HG03066 (cell line): ENCODE data around the gene VGLL4.

Experiments used
- ATAC-seq: cut with Tn5 transposase; IDR thresholded peaks from one replicate; pipeline ENCODE4 v1.9.1; 2021; ENCODE audit warnings: low read depth; ENCODE audit not compliant: unreplicated experiment

VGLL4 gene

DNA sequence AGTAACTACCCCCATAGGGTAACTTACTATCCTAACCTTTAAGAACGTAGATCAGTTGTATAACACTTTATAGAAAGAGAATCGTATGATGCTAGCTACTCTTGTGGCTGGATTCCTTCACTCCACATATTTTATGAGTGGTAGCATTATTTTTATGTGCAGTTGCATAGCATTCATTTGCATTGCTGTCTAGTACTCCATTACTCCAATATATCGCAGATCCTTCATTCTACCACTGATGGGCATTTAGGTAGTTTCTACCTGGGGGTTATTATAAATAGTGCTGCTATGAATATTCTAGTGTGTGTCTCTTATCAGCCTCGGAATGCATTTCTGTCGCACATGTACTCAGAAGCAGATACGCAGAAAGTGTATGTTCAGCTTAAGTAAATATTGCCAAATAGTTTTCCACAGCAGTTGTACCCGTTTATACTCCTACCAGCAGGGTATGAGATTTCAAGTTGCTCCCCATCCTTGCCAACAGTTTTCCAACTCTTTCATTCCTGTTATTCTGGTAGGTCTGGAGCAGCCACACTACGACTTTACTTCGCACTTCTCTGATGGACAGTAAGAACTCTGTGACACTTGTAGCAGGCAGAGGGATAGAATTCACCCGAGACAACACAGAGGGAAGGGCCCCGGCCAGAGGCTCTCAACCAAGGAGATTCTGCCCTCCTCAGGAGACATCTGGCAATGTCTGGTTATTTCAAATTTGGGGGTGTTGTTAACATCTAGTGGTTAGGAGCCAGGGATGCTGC lies 9.8 kb upstream of the VGLL4 start:
- ATAC-seq: no peak

DNA sequence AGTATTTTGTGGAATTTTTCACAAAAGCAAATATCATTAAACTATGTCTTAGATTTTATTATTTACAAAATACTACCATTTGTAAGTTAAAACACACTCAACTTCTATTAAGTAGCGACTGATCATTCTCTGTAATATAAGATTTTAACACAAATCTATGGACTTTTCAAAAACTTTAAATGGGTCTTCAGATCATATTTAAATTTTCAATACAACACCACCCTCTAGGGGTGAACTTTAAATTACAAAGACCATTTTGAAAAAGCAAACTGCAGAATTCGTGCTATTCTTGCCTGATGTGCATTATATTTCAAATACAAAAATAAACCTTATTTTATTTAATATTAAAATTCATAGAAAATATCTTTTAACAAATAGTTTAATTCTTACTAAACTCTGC lies 8.2 kb upstream of the VGLL4 start:
- no peak for ATAC-seq

DNA sequence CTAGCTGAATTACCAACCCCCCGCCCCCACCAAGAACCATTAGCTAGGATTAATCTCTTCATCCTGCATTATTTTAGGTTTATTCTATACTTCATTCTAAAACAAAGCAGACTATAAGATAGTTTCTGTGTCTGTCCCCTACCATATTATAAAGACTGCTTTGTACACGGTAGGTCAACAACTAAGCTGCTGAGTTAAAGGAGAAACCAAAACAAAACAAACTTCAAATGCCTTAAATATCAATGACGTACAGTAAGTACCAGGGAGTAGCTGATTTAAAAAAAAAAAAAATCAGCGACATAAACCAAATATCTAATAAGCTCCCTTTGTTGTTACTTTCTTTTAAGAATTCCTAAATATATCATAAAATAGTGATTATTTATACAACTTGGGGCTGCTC lies 7.8 kb upstream of the VGLL4 start:
- no peak for ATAC-seq

DNA sequence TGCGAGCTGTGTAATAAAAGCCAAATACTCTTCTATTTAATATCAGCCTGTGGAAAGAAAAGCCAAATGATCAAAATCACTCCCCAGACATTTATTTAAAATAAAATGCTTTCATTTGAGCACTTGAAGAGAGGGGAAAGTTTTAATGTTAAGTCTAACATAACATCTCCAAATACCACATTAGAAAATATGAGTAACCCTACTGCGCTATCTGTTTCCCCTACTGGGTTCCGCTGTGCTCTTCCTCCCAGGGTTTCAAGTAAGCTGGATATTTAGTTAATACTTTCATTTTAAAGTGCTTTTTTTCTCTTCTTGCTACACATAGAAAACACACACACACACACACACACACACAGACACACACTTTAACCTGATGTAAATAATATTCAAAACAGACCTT lies 6.7 kb upstream of the VGLL4 start:
- ATAC-seq: no peak

DNA sequence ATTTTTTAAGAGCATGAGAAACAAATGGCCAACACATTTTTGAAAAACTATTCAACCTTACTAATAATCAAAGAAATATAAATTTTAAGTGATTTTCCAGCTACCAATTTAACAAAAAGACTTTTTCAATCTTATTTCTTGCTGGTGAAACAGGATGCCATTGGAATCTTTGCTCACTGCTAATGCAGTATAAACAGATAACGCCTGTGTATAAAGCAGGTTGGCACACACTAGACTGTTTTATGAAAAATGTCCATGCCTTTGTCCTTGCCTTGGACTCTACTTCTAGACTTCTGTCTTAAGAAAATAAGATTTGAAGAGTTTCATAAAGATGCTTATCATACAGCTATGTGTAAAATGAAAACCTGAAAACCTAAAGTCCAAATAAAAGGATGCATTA lies 5.0 kb upstream of the VGLL4 start:
- ATAC-seq: no peak

DNA sequence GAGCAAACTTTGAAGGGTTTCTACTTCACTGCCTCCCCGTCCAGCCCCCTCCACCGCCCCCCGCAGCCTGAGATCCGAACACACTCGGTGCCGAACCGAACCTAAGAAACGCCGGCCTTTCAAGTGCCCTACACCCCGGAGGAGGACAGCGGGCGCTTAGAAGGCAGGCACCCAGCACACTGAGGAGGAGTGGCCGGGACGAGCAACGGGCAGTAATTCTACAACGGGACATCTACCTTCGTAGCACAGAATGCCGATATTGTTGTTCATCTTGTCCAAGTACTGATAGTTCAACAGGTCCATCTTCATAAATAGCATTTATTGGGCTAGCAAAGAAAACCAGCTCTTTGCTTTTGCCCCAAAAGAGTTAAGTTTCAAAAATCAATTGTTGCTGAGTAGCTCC lies 513 bp downstream of the VGLL4 start:
- ATAC-seq: peak; percentile 17

DNA sequence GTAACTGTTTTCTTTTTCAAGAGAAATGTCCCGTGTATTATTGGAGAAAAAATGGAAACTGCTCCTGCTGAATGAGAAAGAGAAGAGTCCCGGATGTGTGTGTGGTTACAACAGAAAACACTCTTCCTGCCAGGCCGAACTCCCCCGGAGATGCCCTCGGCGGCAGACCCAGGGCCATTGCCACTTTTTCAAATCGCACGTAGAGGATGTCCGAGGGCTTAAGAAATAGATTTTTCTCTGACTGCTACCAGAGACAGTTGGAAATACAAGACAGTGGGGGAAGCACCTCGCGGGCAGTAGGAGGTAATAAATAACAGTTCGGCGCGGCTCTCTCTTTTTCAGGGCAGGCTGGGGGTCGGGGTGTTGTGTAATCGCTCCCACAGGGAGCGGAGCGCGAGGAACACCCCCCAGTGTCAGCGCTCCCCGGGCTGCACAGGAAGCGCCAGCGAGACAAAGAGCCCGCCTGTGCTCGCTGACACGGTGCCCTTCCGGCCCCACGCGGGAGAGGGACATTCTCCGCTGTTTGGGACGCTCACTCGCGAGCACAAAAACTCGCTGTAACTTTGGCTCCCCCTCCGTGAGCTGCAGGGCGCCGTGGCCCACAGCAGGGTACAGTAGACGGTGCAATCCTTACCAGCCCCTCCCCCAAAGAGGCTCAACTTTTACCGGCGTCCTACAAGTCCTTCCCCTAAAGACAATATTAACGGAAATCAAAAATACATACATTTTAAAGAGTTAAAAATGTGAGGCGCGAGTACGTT lies 1.1 kb downstream of the VGLL4 start:
- peak; percentile 69 for ATAC-seq

DNA sequence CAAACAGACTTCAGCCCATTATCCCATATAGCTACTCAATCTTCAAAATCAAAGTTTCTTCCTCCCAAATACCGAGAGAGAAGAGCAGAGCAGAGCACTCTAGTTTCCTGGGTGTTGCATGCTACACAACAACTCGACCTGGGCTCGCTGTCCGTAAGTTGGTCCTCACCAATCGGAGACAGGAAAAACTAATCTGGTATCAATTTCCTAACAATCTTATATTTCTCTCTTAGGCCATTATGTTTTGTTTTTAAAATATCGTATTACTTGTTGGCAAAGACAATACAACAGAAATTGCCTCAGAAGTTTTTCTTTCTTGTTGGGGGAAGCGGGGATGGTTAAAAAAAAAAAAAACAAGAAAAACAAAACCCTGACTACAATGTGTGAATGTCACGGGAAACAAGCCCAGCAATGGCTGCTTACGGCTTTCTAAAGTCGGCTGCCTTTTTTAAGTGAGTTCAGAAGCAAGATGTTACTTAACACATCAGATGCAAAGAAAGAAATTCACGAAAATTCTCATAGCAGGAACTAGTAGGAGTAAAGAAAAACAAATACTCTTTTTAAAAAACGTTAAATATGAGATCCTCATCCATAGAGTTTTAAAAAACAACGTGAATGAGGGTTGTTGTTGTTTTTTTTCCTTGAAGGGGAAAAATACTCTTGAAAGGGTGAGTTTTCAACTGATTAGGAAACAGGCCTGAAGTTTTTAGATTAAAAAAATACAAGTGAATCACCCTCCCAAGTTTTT lies 1.9 kb downstream of the VGLL4 start:
- no peak for ATAC-seq

DNA sequence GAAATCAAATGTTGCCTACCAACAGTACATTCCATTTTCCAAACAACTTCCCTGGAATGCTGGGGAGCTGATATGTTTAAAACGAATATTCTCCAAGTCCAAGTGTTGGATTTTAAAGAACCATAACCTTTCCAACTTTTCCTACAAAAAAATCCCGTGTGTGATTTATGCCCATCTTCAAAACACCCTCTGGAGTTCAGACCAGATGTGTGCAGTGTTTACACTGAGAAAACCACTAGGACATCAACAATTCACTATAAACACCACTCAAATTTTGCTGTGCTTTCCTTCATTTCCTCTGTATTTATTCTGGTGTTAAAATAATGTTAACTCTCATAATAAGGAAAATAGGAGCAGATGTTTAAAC lies 2.4 kb downstream of the VGLL4 start:
- no peak for ATAC-seq

DNA sequence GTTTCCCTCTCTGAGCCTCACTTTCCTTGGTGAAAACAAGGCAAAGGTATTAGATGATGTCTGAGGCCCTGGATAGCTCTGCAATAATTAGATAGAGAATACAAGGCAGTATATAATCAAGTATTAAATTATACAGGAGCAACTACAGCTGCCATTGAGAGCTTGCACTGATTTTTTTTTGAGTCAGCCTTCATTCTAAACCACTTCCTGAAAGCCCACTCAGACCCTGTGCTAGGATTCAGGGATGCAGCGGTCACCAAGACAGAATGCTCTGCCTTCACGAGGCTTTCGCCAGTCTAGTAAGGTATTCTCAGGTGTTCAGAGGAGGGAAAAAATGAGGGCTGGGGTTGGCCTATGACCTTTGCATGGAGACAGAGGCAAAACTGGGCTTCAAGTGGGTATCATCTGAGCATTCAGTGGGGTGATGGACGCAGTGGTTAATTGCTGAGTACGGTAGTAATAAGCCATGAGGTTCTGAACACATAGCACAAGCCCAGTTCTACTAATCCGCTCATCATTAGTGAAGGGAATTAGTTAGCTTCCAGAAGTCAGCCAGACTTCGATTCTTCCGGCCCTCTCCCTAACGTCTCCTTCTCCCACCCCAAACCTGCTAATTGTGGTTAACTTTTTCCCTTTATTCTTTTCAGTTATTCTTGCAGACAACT lies 3.6 kb downstream of the VGLL4 start:
- ATAC-seq: no peak

DNA sequence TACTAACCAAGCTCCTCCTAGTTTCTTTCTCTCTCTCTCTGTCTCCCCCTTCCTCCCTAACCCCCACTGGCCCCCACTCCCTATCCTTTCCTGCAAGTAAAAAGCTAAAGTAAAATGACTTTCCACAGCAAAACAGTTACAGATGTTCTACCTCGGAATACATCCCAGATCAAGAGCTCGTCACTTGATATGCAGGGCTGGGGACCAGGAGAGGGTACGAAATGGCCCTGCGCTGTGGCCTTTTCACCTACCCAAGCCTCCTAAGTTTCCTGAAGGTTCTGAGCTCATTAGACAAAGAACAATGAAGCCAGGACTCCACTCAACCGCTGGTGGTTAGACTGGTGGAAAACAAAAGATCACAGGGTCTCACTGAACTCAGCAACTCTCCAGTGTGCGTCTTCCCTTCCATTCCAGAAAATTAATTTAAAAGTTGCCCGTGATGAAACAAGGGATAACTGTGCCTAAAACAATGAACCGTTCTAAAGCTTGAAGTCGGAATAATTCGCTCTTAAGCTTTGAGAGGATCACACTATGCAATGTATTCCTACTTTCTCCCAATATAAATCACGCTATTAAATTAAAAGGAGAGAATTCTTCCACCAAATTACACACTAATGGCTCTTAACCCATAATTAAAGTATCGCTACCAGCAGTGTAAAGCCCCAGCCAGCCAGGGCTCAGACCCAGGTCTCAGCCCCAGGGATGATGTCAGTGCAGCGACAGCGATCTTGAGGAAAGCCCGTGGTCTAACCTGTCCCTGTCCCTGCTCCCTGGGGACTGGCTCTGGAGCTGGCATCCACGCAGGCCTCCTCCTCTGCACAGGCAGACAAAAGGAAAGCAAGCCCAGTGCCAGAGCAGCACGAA lies 5.0 kb downstream of the VGLL4 start:
- no peak for ATAC-seq

DNA sequence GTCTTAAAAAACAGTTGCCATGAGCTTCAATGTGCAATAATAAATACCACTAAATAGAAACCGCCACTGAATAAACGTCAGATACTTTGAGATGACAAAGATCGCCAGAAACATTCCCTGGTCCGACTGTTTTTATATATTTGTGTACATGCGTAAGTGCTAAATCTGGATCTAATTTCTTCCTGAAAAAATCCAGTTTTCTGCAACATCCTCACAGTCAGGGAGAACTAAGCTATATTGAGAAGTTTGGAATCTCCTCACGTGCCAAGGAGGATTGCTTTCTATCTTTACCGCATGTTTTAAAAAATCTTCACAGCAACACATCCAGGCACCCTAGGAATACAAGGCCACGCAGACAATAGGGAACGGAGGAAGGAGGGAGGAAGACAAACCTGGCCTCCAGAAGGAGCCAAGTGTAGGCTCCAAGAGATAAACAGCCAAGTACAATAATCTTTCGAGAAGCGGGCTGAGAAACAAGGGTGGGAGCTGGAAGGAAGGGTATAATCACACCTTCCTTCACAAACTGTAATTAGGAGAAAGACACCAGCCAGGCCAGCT lies 5.7 kb downstream of the VGLL4 start:
- ATAC-seq: no peak

DNA sequence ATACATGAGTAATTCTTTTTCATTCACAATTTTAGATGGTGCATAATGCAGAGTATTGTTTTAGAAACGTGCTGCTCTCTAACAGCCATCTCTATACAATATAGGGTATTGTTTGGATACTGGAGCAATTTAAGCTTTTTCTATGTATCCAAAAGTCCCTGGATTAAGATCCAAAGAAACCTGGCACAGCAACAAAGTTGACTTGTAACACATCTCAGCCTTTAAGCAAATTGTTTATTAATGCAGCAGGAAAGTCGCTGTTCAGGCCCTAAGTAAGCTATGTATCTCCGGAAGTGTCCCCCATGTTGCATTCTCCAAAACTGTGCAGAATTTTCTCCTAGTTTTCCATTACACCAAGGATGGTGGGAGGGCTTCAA lies 7.3 kb downstream of the VGLL4 start:
- ATAC-seq: no peak

DNA sequence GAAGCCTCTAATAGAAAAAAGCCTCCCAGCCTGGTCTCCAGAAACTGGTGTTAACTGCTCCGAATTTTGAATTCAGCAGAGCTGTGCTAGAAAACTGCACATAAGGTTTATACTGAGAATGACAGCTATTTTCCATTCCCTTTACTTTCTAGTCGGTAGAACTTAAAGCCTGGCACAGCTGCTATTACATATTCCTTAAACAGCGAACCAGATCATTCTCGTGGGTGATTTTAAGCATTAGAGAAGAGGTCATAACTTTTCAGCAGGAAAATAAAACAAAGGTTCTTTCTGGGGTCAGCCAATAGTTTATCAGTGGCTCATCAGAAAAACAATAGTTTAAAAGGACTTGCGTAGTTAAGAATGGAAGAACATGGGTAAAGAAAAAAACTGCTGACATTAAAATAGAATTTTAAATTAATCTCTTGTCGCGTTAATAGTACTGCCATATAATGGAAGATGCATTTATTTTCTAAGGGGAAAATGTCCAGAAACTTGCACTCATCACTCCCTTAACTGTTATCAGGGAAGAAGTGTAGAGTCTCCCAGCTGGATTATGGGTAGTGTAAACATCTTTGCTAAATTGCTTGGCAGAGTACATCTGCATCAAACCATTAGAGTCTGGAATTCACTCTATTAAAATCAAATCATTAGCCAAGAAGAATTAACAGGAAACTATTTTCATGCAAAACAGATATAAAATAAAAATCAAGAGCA lies 7.9 kb downstream of the VGLL4 start:
- no peak for ATAC-seq

DNA sequence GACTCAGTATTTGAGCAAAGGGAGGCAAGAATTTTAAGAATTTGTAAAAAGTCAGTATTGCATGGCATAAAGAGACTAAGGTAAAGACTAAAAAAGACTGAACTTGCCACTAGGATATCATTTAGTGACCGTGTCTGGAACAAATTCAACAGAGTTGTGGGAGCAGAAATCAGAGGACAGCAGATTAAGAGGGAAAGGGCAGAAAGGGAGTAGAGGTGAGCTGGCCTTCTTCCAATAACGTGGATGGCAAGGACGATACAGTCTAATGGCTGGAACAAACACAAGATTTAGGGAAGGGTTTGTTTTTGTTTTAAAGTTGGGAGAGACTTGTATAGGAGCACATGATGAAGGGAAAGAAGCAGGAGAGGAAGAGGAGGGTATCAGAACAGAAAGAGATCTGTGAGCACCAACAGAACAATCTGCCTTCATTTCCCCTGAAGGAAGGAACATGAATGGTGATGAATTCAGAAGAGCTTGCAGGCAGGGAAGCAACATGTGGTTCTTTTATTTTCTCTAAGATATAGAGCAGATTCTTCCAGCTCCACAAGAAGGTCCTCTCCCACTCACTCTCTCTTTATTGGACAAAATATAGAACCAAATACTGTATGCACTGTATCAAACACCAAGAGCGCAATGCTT lies 8.6 kb downstream of the VGLL4 start:
- ATAC-seq: no peak

DNA sequence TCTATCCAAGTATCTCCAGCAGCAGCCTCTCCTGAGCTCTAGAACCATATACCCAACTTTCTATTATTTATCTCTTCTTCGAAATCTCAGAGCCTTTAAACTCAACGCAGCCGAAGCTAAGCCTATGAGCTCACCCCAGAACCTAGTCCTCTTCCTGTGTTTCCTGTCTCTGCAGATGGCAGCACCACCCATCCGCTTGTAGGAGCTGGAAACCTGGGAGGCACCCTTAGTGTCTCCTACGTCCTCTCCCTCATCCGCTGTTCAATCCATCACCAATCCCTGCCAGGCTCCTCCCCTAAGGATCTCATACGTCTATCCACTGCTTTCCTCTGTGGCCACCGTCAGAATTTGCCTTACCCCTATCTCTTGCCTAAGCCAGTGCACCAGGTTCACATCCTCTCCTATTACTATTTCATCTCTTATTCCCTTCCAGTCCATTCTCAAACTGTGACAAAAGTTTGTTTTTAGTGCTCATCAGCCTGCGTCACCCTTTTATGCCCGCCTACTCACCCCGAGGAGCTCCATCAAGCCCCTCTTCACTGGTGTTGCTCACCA lies 9.6 kb downstream of the VGLL4 start:
- ATAC-seq: no peak

DNA sequence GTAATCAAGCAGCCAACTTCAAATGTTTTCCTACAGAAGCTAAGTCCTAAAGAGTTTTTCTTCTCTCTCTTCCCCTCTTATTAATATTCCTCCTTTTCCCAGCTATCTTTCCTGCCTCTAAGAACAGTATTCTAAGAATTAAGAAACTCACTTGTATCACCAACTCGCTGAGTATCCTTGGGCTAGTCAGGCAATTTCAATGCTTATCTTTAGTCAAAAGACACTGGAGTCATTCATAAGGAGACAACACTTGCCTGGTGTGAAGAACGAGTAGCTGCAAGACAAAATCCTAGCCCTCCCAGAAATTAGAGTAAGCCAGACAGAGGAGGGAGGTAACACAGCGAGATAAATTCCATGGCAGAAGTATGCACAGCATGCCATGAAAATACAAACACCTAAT lies 10.7 kb downstream of the VGLL4 start:
- no peak for ATAC-seq

DNA sequence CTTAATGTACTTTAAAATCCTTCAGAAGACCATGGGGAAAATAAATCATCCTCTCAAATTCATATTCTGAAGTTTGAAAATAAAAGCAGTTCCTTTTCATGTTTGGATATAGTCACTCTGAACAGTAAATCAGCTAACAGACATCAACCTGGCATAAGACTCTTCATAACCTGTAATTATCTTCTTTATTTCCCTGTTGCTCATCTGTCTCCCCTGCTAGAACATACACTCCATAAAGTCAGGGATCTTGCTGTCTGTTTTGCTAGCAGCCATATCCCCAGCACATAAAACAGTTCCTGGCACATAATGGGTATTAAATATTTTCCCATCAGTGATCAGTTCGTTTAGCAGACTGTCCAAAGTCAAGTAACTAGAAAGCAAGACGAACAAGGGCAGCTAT lies 11.2 kb downstream of the VGLL4 start:
- ATAC-seq: no peak

DNA sequence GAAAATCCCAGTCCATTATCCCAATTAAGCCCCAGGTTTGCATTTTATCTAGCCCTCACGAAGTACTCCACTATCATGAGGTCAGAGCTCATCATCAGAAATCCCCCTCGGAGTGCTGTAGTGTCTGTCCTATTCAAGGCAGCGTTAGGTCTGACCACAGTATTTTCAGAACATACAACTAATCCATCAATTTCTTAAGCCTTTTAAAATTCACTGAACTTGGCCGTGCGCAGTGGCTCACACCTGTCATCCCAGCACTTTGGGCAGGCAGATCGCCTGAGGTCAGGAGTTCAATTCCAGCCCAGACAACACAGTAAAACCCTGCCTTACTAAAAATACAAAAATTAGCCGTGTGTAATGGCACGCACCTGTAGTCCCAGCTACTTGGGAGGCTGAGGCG lies 11.9 kb downstream of the VGLL4 start:
- no peak for ATAC-seq
